HepG2 (cell line): ENCODE results near the gene SLC38A8. TPM values are rescaled to one million over a fixed set of nuclear protein-coding genes. Genes with fewer than 3 reads are reported as not detected.
A peak's percentile ranks its signal among the peaks of the same experiment; 100 is the strongest.

Experiments used
- CC2D1A ChIP-seq: sonication (generic); formaldehyde crosslinking; IDR thresholded peaks from 2 replicates; pipeline ENCODE4 v1.8.1; 2023; ENCODE audit warnings: mild to moderate bottlenecking, missing genetic modification reagents
- DPF2 ChIP-seq: sonication (generic); formaldehyde crosslinking; IDR thresholded peaks from 2 replicates; pipeline ENCODE4 v1.4.0; 2020; ENCODE audit warnings: mild to moderate bottlenecking, low read depth, missing genetic modification reagents, borderline replicate concordance
- HOMEZ ChIP-seq: IDR thresholded peaks from 2 replicates; pipeline ENCODE4 v1.6.1; 2016; ENCODE audit warnings: low read depth
- LCORL ChIP-seq, 2 experiments: fragments of 450-650 bp in 1 of 2; sonication (generic) in 1 of 2; formaldehyde crosslinking in 1 of 2; IDR thresholded peaks; 2 replicates each; pipeline versions ENCODE4 v1.5.0 to v1.6.1; 2017 to 2020; ENCODE audit warnings: antibody characterized with exemption in 1 of 2, missing genetic modification reagents in 1 of 2
- MIXL1 ChIP-seq: IDR thresholded peaks from 2 replicates; pipeline ENCODE4 v1.6.1; 2016
- MTERF4 ChIP-seq: sonication (generic); formaldehyde crosslinking; IDR thresholded peaks from 2 replicates; pipeline ENCODE4 v1.8.0; 2023; ENCODE audit warnings: mild to moderate bottlenecking, missing genetic modification reagents
- MXD4 ChIP-seq: IDR thresholded peaks from 2 replicates; pipeline ENCODE4 v1.6.1; 2016; ENCODE audit warnings: mild to moderate bottlenecking, missing biosample characterization, missing genetic modification reagents
- POGK ChIP-seq: sonication (generic); formaldehyde crosslinking; conservative IDR thresholded peaks from 2 replicates; pipeline ENCODE4 v1.8.0; 2022; ENCODE audit warnings: mild to moderate bottlenecking, moderate library complexity, missing genetic modification reagents
- SMAD3 ChIP-seq: sonication (generic); formaldehyde crosslinking; IDR thresholded peaks from 2 replicates; pipeline ENCODE4 v1.4.0; 2020; ENCODE audit warnings: missing genetic modification reagents
- STAG1 ChIP-seq: sonication (generic); formaldehyde crosslinking; IDR thresholded peaks from 2 replicates; pipeline ENCODE4 v1.4.0; 2020; ENCODE audit warnings: missing genetic modification reagents
- TBX2 ChIP-seq: sonication (generic); formaldehyde crosslinking; IDR thresholded peaks from 2 replicates; pipeline ENCODE4 v1.5.0; 2020; ENCODE audit warnings: missing genetic modification reagents, mild to moderate bottlenecking, borderline replicate concordance
- ZBTB33 ChIP-seq: sonication (generic); formaldehyde crosslinking; IDR thresholded peaks from 2 replicates; pipeline ENCODE4 v1.4.0; 2020; ENCODE audit warnings: missing genetic modification reagents
- ZNF10 ChIP-seq: sonication (generic); formaldehyde crosslinking; IDR thresholded peaks from 2 replicates; pipeline ENCODE4 v1.4.0; 2020; ENCODE audit warnings: mild to moderate bottlenecking, low read depth, missing genetic modification reagents, borderline replicate concordance
- ZNF331 ChIP-seq: sonication (generic); formaldehyde crosslinking; IDR thresholded peaks from 2 replicates; pipeline ENCODE4 v1.4.0; 2020; ENCODE audit warnings: missing genetic modification reagents
- ZNF343 ChIP-seq: sonication (generic); formaldehyde crosslinking; IDR thresholded peaks from 2 replicates; pipeline ENCODE4 v1.4.0; 2020; ENCODE audit warnings: mild to moderate bottlenecking, missing genetic modification reagents
- ZNF567 ChIP-seq: sonication (generic); formaldehyde crosslinking; IDR thresholded peaks from 2 replicates; pipeline ENCODE4 v1.8.1; 2023; ENCODE audit warnings: mild to moderate bottlenecking, missing genetic modification reagents, borderline replicate concordance
- ZNF574 ChIP-seq: sonication (generic); formaldehyde crosslinking; IDR thresholded peaks from 2 replicates; pipeline ENCODE4 v1.4.0; 2020; ENCODE audit warnings: missing genetic modification reagents
- ZNF839 ChIP-seq: sonication (generic); formaldehyde crosslinking; IDR thresholded peaks from 2 replicates; pipeline ENCODE4 v1.4.0; 2020; ENCODE audit warnings: missing genetic modification reagents, mild to moderate bottlenecking, borderline replicate concordance
- polyA plus RNA-seq, 8 experiments: library from polyadenylated mRNA; depleted of rRNA in 3 of 8; stranded (reverse) in 7 of 8; unstranded in 1 of 8; fragments of >200 nt; fragmentation: Illumina TruSeq in 4 of 8; extraction: Trizol in 4 of 8; gene quantifications; 2 replicates each; pipeline versions ENCODE4 v1.2.1 to v1.2.3, GENCODE V29; 2011 to 2016; ENCODE audit warnings: low read depth in 4 of 8, missing spikeins in 1 of 8, mixed read lengths in 1 of 8; ENCODE audit not compliant: insufficient read depth in 1 of 8
- total RNA-seq, 5 experiments: library from RNA; depleted of rRNA; stranded (reverse); fragments of >200 nt; fragmentation: Illumina TruSeq; extraction: Trizol; gene quantifications; 2 replicates each; pipeline ENCODE4 v1.2.3, GENCODE V29; 2016; ENCODE audit warnings: low read depth in 1 of 5

Gene SLC38A8
- total and polyA plus RNA-seq, 2 of the 13 experiments (the other 11 are each of a cell fraction or from before 2014, with no cell fraction given), result 0.24 to 0.37 TPM

- 0 out of 2 replicates have a peak, but pooled peaks have one; percentile 27 for TF ChIP-seq POGK (CRISPR knock-in tag)
- TF ChIP-seq SMAD3, result 0 out of 2 replicates have a peak, but pooled peaks have one; percentile 33
- 0 out of 2 replicates have a peak, but pooled peaks have one; percentile 29 for TF ChIP-seq ZNF574 (CRISPR knock-in tag)
- TF ChIP-seq MXD4 (CRISPR knock-in tag), result 0 out of 2 replicates have a peak, but pooled peaks have one; percentile 23
- TF ChIP-seq ZNF343, result 0 out of 2 replicates have a peak, but pooled peaks have one; percentile 46
- TF ChIP-seq ZNF331 (CRISPR knock-in tag), result 0 out of 2 replicates have a peak, but pooled peaks have one; percentile 14
- 0 out of 2 replicates have a peak, but pooled peaks have one; percentile 33 for TF ChIP-seq ZNF10 (CRISPR knock-in tag)
- TF ChIP-seq CC2D1A, result 0 out of 2 replicates have a peak, but pooled peaks have one; percentile 66
- TF ChIP-seq MTERF4 (CRISPR knock-in tag), result 0 out of 2 replicates have a peak, but pooled peaks have one; percentile 41
- 0 out of 2 replicates have a peak, but pooled peaks have one; percentile 27 for TF ChIP-seq HOMEZ
- peak; percentile 57; the same call in 1 of the 2 replicates for TF ChIP-seq ZNF839 (CRISPR knock-in tag)
- no peak for TF ChIP-seq LCORL (IDR thresholded peaks at IDR 0.05)
- peak; percentile 30; the same call in 1 of the 2 replicates for TF ChIP-seq LCORL (CRISPR knock-in tag; IDR thresholded peaks at IDR 0.05)
- TF ChIP-seq DPF2 (CRISPR knock-in tag), result no peak
- peak; percentile 92 for TF ChIP-seq STAG1 (CRISPR knock-in tag)
- TF ChIP-seq ZNF567 (CRISPR knock-in tag), result 0 out of 2 replicates have a peak, but pooled peaks have one; percentile 61
- TF ChIP-seq ZBTB33 (CRISPR knock-in tag), result peak; percentile 34; the same call in 1 of the 2 replicates
- peak; percentile 48; the same call in 1 of the 2 replicates for TF ChIP-seq MIXL1 (CRISPR knock-in tag)
- peak; percentile 33; the same call in 1 of the 2 replicates for TF ChIP-seq TBX2
Measured at GRCh38 chr16:84084570-84085270, 42.1 kb upstream of the SLC38A8 start (continued).
